ENCODE data around the gene JMJD8. TPM values are rescaled to one million over a fixed set of nuclear protein-coding genes. Genes with fewer than 3 reads are reported as not detected.

Gene JMJD8
- total and polyA plus RNA-seq, 10 of the 15 experiments (the other 5 are each of a cell fraction or from before 2014, with no cell fraction given) = 1.00 to 50.4 (median 30.7) TPM

DNA sequence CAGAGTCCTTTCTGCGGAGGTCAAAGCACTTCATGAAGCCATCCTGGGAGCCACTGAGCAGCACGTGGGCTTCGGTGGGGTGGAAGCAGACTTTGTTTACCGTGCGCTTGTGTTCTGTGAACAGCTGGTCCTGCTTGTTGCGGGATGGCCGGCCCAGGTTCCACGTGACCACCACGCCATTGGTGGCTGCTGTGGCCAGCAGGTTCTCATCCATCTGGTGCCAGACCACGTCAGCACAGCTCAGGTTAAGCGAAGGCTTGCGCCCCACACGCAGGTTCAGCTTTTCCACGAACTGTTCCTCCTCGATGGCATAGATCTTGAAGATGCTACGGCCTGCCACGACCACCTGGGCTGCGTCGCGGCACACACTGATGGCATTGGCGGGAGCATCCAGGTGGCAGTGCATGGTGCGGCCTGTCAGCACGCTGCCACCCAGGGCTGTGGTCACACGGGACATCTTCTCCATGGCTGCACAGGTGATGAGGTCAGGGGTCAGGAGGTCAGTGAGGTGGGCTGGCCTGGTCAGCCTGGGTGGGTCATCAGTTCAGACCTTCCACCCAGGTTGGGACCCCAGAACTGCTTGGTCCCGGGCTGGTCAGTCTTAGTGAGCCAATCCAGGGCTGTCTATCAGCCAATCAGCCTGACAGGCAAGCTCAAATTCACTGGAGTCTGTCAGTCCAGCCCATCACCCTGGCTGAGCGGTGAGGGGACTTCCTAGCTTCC lies 5.2 kb upstream of the JMJD8 start:
- no peak for TF ChIP-seq SMAD5 (IDR thresholded peaks at IDR 0.05; ENCODE audit: low read depth)
- TF ChIP-seq NR2F1 (conservative IDR thresholded peaks at IDR 0.05) = peak; percentile 71; the same call in 1 of the 2 replicates
- 0 out of 2 replicates have a peak, but pooled peaks have one; percentile 28 for TF ChIP-seq NR2C1 (IDR thresholded peaks at IDR 0.05)
- TF ChIP-seq, protein P1, sequence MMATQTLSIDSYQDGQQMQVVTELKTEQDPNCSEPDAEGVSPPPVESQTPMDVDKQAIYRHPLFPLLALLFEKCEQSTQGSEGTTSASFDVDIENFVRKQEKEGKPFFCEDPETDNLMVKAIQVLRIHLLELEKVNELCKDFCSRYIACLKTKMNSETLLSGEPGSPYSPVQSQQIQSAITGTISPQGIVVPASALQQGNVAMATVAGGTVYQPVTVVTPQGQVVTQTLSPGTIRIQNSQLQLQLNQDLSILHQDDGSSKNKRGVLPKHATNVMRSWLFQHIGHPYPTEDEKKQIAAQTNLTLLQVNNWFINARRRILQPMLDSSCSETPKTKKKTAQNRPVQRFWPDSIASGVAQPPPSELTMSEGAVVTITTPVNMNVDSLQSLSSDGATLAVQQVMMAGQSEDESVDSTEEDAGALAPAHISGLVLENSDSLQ (IDR thresholded peaks at IDR 0.05) = peak; percentile 71; the same call in 1 of the 2 replicates
- TF ChIP-seq, protein P2, sequence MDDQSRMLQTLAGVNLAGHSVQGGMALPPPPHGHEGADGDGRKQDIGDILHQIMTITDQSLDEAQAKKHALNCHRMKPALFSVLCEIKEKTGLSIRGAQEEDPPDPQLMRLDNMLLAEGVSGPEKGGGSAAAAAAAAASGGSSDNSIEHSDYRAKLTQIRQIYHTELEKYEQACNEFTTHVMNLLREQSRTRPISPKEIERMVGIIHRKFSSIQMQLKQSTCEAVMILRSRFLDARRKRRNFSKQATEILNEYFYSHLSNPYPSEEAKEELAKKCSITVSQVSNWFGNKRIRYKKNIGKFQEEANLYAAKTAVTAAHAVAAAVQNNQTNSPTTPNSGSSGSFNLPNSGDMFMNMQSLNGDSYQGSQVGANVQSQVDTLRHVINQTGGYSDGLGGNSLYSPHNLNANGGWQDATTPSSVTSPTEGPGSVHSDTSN (IDR thresholded peaks at IDR 0.05; ENCODE audit: insufficient replicate concordance, low read depth, low read length) = peak; percentile 56
- TF ChIP-seq POLR2A (IDR thresholded peaks at IDR 0.05; ENCODE audit: low read depth, low read length) = peak; percentile 56
- peak overlapping the region; percentile 73 for H3K27ac ChIP-seq (ENCODE audit: control insufficient read depth, insufficient read depth)
- H3K36me3 ChIP-seq (ENCODE audit: control insufficient read depth in 2 of 2, insufficient read depth in 2 of 2, low read length in 1 of 2) = peaks cover 0 to 6% of the 10 kb centered on the region in 2 experiments; a peak in 2 of 4 replicates
- intact Hi-C loops (cut with micrococcal nuclease; ENCODE audit: unreplicated experiment) (no loop called here), in situ Hi-C loops (cut with MboI) (no loop called here)
- POLR2A ChIA-PET = interaction anchor here (0.9 to 2.0 kb wide), 2 partner anchors 8 to 20 kb away, joined by 3 to 13 read pairs; partner anchors contain the start of gene STUB1
- 78% methylated on average over 26 of the region's 26 CpGs for WGBS (ENCODE audit: insufficient coverage, insufficient replicate concordance, low lambda C conversion rate, missing lambda C conversion rate)
- CTCF ChIA-PET = interaction anchor here (1.0 to 1.6 kb wide), 4 partner anchors 9 to 97 kb away, joined by 3 to 4 read pairs (median 3); partner anchors contain the start of gene STUB1
- SMC1A ChIA-PET (ENCODE audit: uncharacterized antibody, unreplicated experiment) = no interaction called here
- peaks cover 9% of the 10 kb centered on the region for H3K79me2 ChIP-seq (ENCODE audit: control insufficient read depth, insufficient read depth, low read length)
- RAD21 ChIA-PET (ENCODE audit: unreplicated experiment) = interaction anchor here (1.0 kb wide), 2 partner anchors 8 to 22 kb away, joined by 3 to 4 read pairs; partner anchors contain the start of gene RHOT2
- H3K4me3 ChIP-seq = peak overlapping the region; percentile 93
- DNase-seq (ENCODE audit: low read depth, low spot score) (no peak), FAIRE-seq (no peak), ATAC-seq (no peak)
- no TSS peak for BruUV-seq (replicated peaks)
- H4K20me1 ChIP-seq (ENCODE audit: control insufficient read depth, insufficient read depth) = no peaks in the 10 kb centered on the region
- peaks cover 4% of the 10 kb centered on the region for H3K4me1 ChIP-seq (ENCODE audit: control insufficient read depth, insufficient read depth, low read length)
- peak overlapping the region; percentile 96 for H3K9ac ChIP-seq (ENCODE audit: control insufficient read depth, insufficient read depth, low read length)
- H3K9me3 ChIP-seq (replicated peaks; ENCODE audit: control insufficient read depth, insufficient read depth, low read length) = no peaks in the 10 kb centered on the region; the same call in 2 of the 3 replicates
- peak overlapping the region; percentile 88 for H3K4me2 ChIP-seq (ENCODE audit: control insufficient read depth, insufficient read depth)
- H3K27me3 ChIP-seq (replicated peaks in 1 of 2; ENCODE audit: control insufficient read depth in 2 of 2, insufficient read depth in 2 of 2, low read length in 1 of 2) = peaks cover 0 to 1% of the 10 kb centered on the region in 2 experiments; a peak in 1 of 4 replicates
- H2AFZ ChIP-seq (ENCODE audit: control insufficient read depth, low read depth, low read length) = no peak overlapping the region
